Adrenal gland (tissue), 5 donors: Measurements from ENCODE around the gene SERPINB6.

Experiments used
- POLR2A ChIP-seq, 2 donors: fragments of 450-650 bp; IDR thresholded peaks; one replicate each; pipeline ENCODE4 v1.6.1; 2017; ENCODE audit warnings: antibody characterized with exemption in 2 of 2, mild to moderate bottlenecking in 2 of 2, moderate library complexity in 1 of 2
- TF ChIP-seq, protein P1 (sequence below), 6 experiments: fragments of 450-650 bp in 4 of 6; fragments of 200-600 bp in 2 of 6; sonication (generic) in 1 of 6; IDR thresholded peaks; 1 replicate in 5 of 6; 2 replicates in 1 of 6; pipeline versions ENCODE4 v1.5.1 to v1.8.0; 2016 to 2021; ENCODE audit warnings: antibody characterized with exemption in 6 of 6, mild to moderate bottlenecking in 2 of 6, moderate library complexity in 1 of 6
- donor health status: DM: no; HTN: no; CAD: no.

DNA sequence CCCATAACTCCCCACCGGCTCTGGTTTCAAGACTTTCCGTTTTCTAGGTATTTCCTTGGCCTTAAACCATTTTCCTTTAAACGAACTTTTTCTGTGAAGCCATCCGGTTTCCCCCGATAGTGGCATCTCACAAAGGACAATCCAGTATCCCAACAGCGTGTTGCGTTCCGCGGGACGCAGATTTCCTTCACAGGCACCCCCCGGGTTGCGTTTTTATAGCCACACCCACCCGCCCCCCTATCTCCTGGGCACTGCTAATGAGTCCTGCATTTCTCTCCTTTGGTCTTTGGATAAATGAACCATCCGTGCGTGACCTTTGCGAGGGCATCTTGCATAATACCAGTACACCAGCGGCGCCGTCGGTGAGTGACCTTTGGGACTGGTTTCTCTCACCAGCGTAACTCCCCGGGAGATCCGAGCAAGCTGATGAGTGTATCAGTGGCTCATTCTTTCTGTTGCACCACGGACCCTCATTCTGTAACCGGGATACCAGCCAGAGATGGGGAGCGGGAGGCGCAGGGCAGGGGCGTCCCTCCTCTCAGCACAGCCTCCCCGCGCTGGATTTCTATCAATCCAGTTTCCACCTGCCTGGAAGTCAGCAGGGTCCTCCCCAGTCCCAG, 27.7 kb upstream of the SERPINB6 start:
- TF ChIP-seq, protein P1, sequence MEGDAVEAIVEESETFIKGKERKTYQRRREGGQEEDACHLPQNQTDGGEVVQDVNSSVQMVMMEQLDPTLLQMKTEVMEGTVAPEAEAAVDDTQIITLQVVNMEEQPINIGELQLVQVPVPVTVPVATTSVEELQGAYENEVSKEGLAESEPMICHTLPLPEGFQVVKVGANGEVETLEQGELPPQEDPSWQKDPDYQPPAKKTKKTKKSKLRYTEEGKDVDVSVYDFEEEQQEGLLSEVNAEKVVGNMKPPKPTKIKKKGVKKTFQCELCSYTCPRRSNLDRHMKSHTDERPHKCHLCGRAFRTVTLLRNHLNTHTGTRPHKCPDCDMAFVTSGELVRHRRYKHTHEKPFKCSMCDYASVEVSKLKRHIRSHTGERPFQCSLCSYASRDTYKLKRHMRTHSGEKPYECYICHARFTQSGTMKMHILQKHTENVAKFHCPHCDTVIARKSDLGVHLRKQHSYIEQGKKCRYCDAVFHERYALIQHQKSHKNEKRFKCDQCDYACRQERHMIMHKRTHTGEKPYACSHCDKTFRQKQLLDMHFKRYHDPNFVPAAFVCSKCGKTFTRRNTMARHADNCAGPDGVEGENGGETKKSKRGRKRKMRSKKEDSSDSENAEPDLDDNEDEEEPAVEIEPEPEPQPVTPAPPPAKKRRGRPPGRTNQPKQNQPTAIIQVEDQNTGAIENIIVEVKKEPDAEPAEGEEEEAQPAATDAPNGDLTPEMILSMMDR (IDR thresholded peaks at IDR 0.05), result no peak
- TF ChIP-seq POLR2A (IDR thresholded peaks at IDR 0.05), result peak in 1 of 2 donors; percentile 41
